B cell (primary cell): ENCODE data around the gene RACK1. TPM values are rescaled to one million over a fixed set of nuclear protein-coding genes. Genes with fewer than 3 reads are reported as not detected.

ENCODE experiments used
- ATAC-seq: fragments of 200-7000 bp; cut with Tn5 transposase; one replicate; pipeline ENCODE4 v1.10.0; 2021; ENCODE audit warnings: low read depth, mild to moderate bottlenecking, moderate number of reproducible peaks, moderate library complexity
- CTCF ChIA-PET: fragments of 350-600 bp; sonication (Branson Sonifier 250); formaldehyde crosslinking; loops from one replicate; lab custom pipeline; 2021; ENCODE audit warnings: antibody characterized with exemption, inconsistent platforms; lab: Charles Lee
- POLR2A ChIA-PET: fragments of 350-600 bp; sonication (Branson Sonifier 250); formaldehyde crosslinking; loops from one replicate; lab custom pipeline; 2021; ENCODE audit warnings: antibody characterized with exemption; lab: Charles Lee
- DNase-seq: peaks from one replicate; pipeline ENCODE4 v3.0.0; 2013
- H2AFZ ChIP-seq: 2 replicates; pipeline ENCODE4 v1.6.1; 2012; ENCODE audit warnings: mild to moderate bottlenecking, low read depth, low read length; ENCODE audit not compliant: insufficient read depth, poor library complexity, severe bottlenecking
- H3K27ac ChIP-seq, 2 donors: 1 replicate in 1 of 2; 2 replicates in 1 of 2; pipeline ENCODE4 v1.5.1; 2012 to 2013; ENCODE audit warnings: low read length in 2 of 2, mild to moderate bottlenecking in 2 of 2, moderate library complexity in 1 of 2
- H3K27me3 ChIP-seq, 4 experiments: fragments of 200-600 bp in 1 of 4; sonication (generic) in 1 of 4; replicated peaks in 1 of 4; 1 replicate in 2 of 4; 2 replicates in 2 of 4; pipeline versions ENCODE4 v1.6.1 to v1.7.0; 2013 to 2016; ENCODE audit warnings: low read length in 3 of 4, mild to moderate bottlenecking in 2 of 4, mixed read lengths in 1 of 4, moderate library complexity in 1 of 4; ENCODE audit not compliant: insufficient read depth in 4 of 4, control insufficient read depth in 3 of 4; ENCODE audit errors: control extremely low read depth in 1 of 4
- H3K36me3 ChIP-seq, 2 experiments: replicated peaks in 1 of 2; 1 replicate in 1 of 2; 2 replicates in 1 of 2; pipeline versions ENCODE4 v1.6.1 to v1.7.1; 2013; ENCODE audit warnings: low read length in 1 of 2; ENCODE audit not compliant: insufficient read depth in 2 of 2, control insufficient read depth in 1 of 2; ENCODE audit errors: control extremely low read depth in 1 of 2, extremely low read depth in 1 of 2
- H3K4me1 ChIP-seq, 2 donors: fragments of 200-600 bp in 1 of 2; sonication (generic) in 1 of 2; 1 replicate in 1 of 2; 2 replicates in 1 of 2; pipeline versions ENCODE4 v1.5.1 to v1.6.1; 2013 to 2017; ENCODE audit warnings: low read length in 2 of 2; ENCODE audit not compliant: control insufficient read depth in 2 of 2, insufficient read depth in 2 of 2
- H3K4me2 ChIP-seq: replicated peaks from 2 replicates; pipeline ENCODE3; 2012; ENCODE audit warnings: mild to moderate bottlenecking, low read depth, low read length; ENCODE audit not compliant: poor library complexity, severe bottlenecking
- H3K4me3 ChIP-seq, 5 experiments: fragments of 200-600 bp in 1 of 5; sonication (generic) in 1 of 5; 1 replicate in 3 of 5; 2 replicates in 2 of 5; pipeline versions ENCODE4 v1.5.1 to v1.7.0; 2011 to 2016; ENCODE audit warnings: low read length in 4 of 5, mild to moderate bottlenecking in 4 of 5, low read depth in 2 of 5, control low read depth in 1 of 5, moderate library complexity in 1 of 5; ENCODE audit not compliant: insufficient read depth in 1 of 5; ENCODE audit errors: control extremely low read depth in 1 of 5, extremely low read depth in 1 of 5
- H3K79me2 ChIP-seq: fragments of 200-600 bp; sonication (generic); one replicate; pipeline ENCODE4 v1.6.0; 2016; ENCODE audit warnings: low read length; ENCODE audit not compliant: control insufficient read depth, insufficient read depth
- H3K9ac ChIP-seq: fragments of 200-600 bp; sonication (generic); 2 replicates; pipeline ENCODE4 v1.6.1; 2017; ENCODE audit warnings: mild to moderate bottlenecking, low read length, moderate library complexity
- H3K9me3 ChIP-seq, 3 donors: one replicate each; pipeline versions ENCODE4 v1.6.1 to v1.7.1; 2013; ENCODE audit warnings: low read length in 2 of 3; ENCODE audit not compliant: control insufficient read depth in 2 of 3, insufficient read depth in 1 of 3; ENCODE audit errors: control extremely low read depth in 1 of 3
- H4K20me1 ChIP-seq: 2 replicates; pipeline ENCODE4 v1.6.0; 2012; ENCODE audit warnings: mild to moderate bottlenecking, low read length; ENCODE audit not compliant: insufficient read depth, control insufficient read depth, poor library complexity, severe bottlenecking
- H3K27ac Mint-ChIP-seq: one replicate; pipeline ENCODE4 v1.8.0; 2021; ENCODE audit warnings: mixed read lengths
- H3K27me3 Mint-ChIP-seq: one replicate; pipeline ENCODE4 v1.8.0; 2021; ENCODE audit warnings: mixed read lengths
- H3K4me1 Mint-ChIP-seq: one replicate; pipeline ENCODE4 v1.8.0; 2021; ENCODE audit warnings: mixed read lengths
- H3K4me3 Mint-ChIP-seq: one replicate; pipeline ENCODE4 v1.8.0; 2021; ENCODE audit warnings: mixed read lengths
- H3K9me3 Mint-ChIP-seq: one replicate; pipeline ENCODE4 v1.8.0; 2022; ENCODE audit warnings: mixed read lengths; ENCODE audit not compliant: insufficient read depth
- EZH2 ChIP-seq: IDR thresholded peaks from 2 replicates; pipeline ENCODE4 v1.6.1; 2012; ENCODE audit warnings: borderline replicate concordance, low read depth, mild to moderate bottlenecking, moderate library complexity, low read length; ENCODE audit not compliant: insufficient read depth, poor library complexity, severe bottlenecking
- WGBS: methylation state at CpG from one replicate; pipeline ENCODE4 v1.1.5; 2013; ENCODE audit warnings: missing lambda C conversion rate; ENCODE audit not compliant: insufficient coverage; 5-methylcytosine and 5-hydroxymethylcytosine counted together
- intact Hi-C: fragments of 100-400 bp; cut with micrococcal nuclease; formaldehyde crosslinking; loops from one replicate; pipeline ENCODE4 v1.10.0; 2022
- polyA plus RNA-seq: library from polyadenylated mRNA; depleted of rRNA; stranded (reverse); fragments of >200 nt; gene quantifications from 2 replicates; pipeline ENCODE4 v1.2.3, GENCODE V29; 2012
- total RNA-seq, 2 donors: library from RNA; stranded (reverse); fragments of 120-200 nt in 1 of 2; gene quantifications; 1 replicate in 1 of 2; 2 replicates in 1 of 2; pipeline versions ENCODE4 v1.2.3 to v1.2.4, GENCODE V29; 2013 to 2022
- TF ChIP-seq, protein P1 (sequence below): fragments of 200-600 bp; IDR thresholded peaks from one replicate; pipeline ENCODE4 v1.8.0; 2022; ENCODE audit warnings: antibody characterized with exemption, mild to moderate bottlenecking

Gene RACK1
- total and polyA plus RNA-seq, 2 donors (not counting 1 experiment from before 2014, with no cell fraction given) = 2,047 to 4,130 TPM

GRCh38 chr5:181188700-181189362, 54.9 kb downstream of the RACK1 start:
- intact Hi-C loops = loop anchor here (2.0 kb wide), 2 partner anchors 16 to 328 kb away; partner anchors contain the start of gene ZFP62
- Histone ChIP-seq H2AFZ (peak overlapping the region; percentile 77), H3K4me3 (peak overlapping the region; percentile 86 to 98 (median 93)), H4K20me1 (no peaks in the 10 kb centered on the region), H3K9me3 (peaks cover 0 to 27% (median 0%) of the 10 kb centered on the region in 3 donors), H3K27ac (peak overlapping the region; percentile 21 to 75), H3K9ac (peak overlapping the region; percentile 76), H3K79me2 (no peaks in the 10 kb centered on the region), H3K4me2 (peak overlapping the region; percentile 91), H3K4me1 (peaks cover 15 to 47% of the 10 kb centered on the region in 2 donors), H3K27me3 (no peaks in the 10 kb centered on the region), H3K36me3 (no peaks in the 10 kb centered on the region)
- Mint-ChIP-seq H3K27me3 (peaks cover 10% of the 10 kb centered on the region), H3K4me3 (peak overlapping the region; percentile 97), H3K9me3 (no peaks in the 10 kb centered on the region), H3K27ac (peak overlapping the region; percentile 97), H3K4me1 (peaks cover 55% of the 10 kb centered on the region)
- ChIA-PET CTCF (interaction anchor here (0.6 to 7.7 kb wide), 14 partner anchors 10 to 378 kb away, joined by 3 to 105 read pairs (median 3); partner anchors contain the start of genes TRIM41, TRIM52 and TRIM7), POLR2A (interaction anchor here (0.7 to 7.2 kb wide), 13 partner anchors 10 to 378 kb away, joined by 3 to 74 read pairs (median 6); partner anchors contain the start of genes RACK1, TRIM41, TRIM52 and TRIM7)
- WGBS = under 1% methylated on average over 28 of the region's 35 CpGs
- TF ChIP-seq EZH2 = no peak
- TF ChIP-seq, protein P1, sequence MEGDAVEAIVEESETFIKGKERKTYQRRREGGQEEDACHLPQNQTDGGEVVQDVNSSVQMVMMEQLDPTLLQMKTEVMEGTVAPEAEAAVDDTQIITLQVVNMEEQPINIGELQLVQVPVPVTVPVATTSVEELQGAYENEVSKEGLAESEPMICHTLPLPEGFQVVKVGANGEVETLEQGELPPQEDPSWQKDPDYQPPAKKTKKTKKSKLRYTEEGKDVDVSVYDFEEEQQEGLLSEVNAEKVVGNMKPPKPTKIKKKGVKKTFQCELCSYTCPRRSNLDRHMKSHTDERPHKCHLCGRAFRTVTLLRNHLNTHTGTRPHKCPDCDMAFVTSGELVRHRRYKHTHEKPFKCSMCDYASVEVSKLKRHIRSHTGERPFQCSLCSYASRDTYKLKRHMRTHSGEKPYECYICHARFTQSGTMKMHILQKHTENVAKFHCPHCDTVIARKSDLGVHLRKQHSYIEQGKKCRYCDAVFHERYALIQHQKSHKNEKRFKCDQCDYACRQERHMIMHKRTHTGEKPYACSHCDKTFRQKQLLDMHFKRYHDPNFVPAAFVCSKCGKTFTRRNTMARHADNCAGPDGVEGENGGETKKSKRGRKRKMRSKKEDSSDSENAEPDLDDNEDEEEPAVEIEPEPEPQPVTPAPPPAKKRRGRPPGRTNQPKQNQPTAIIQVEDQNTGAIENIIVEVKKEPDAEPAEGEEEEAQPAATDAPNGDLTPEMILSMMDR = no peak
- ATAC-seq (peak; percentile 4), DNase-seq (peak; percentile 91)
